Measurements from ENCODE around the gene SHISA7.
A peak's percentile ranks its signal among the peaks of the same experiment; 100 is the strongest.

Gene SHISA7

GRCh38 chr19:55387736-55388497 is 55.2 kb downstream of the SHISA7 start:
- no peak for DNase-seq (ENCODE audit: low spot score)

GRCh38 chr19:55386493-55386971 is 56.6 kb downstream of the SHISA7 start:
- no peak for DNase-seq (ENCODE audit: low spot score)

- DNase-seq (ENCODE audit: low spot score): peak; percentile 98
Measured at GRCh38 chr19:55385724-55386492, 57.2 kb downstream of the SHISA7 start, which contains the start of gene RPL28. TSS of gene RPL28 (plus strand) at chr19:55385932. CDS start at chr19:55386358, 426 bp downstream.

GRCh38 chr19:55384920-55385723 is 58.0 kb downstream of the SHISA7 start:
- peak; percentile 92 for DNase-seq (ENCODE audit: low spot score)

DNA sequence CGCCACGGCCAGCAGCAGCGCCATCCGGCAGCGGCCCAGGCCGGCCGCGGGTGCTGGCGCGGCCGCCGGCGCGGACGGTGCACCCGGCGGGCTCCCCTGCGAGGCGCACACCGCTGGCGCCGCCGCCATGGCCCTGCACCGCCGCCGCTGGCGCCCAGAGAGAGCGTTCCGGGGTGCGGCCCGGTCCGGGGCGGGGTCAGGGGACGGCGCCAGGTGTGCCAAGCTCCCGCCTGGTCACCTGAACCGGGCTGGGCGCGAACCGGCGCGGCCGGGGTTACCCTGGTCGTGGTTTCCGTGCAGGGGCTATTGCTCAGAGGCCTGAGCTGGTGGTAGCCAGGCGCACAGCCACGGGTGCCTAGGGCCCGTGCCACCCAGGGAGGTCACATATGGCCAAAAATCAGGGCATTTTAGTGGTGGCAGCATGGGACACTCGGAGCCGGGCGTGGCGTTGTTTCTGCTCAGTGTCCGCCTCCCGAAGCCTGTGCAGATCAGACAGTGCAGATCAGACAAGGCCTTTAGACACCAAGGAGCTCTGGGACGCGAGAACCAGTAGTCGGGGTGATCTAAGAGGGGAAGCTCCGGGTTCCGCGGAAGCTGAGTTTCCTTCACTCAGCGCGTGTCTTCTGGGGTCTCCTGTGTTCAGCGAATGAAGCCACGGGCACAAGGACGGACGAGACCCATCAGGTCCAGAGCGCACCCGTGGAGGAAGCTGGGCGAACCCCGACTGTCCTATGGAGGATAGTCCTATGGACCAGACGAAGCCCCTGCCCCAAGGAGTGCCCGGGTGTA is 58.8 kb downstream of the SHISA7 start, which contains the start of gene TMEM238:
TSS of gene TMEM238 (minus strand) at position 162 of the 789 bp plus-strand sequence. CDS start at position 129, 33 bp downstream.
- DNase-seq (ENCODE audit: low spot score): peak; percentile 56

GRCh38 chr19:55383279-55384130 is 59.6 kb downstream of the SHISA7 start:
- peak; percentile 63 for DNase-seq (ENCODE audit: low spot score)

DNA sequence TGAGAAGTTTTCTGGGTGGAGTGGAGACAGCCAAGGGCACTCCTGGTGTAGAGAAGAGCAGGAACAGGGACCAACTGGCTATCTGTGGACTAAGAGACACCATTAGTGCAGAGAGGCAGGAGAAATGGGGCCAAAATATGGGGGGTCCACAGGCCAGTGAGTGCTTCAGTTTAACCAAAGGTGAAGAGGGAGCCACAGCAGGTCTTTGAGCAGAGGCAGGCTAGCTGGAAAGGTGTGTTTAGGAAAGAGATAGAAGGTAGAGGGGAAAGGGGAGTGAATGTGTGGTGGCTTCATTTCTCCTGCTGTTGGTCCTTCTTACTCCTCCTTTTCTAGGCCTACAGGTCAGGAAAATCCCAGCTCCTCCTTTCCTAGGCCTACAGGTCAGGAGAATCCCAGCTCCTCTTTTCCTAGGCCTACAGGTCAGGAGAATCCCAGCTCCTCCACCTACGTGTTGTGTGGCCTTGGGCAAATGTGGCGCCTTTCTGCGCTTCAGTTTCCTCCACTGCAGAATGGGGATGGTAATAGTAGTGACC is 60.5 kb downstream of the SHISA7 start:
- DNase-seq (ENCODE audit: low spot score): no peak

DNA sequence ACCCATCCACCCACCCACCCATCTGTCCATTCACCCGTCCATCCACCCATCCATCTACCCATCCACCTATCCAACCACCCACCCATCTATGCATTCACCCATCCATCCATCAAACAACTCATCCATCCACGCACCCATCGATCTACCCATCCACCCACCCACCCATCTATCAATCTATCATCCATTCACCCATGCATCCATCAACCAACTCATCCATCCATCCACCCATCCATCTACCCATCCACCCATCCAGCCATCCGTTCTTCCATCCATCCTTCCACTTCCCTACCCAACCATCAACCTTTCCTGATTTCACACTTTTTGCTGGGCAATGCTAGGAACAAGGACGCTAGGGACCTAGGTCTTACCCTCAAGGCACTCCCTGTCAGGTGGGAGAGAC is 61.1 kb downstream of the SHISA7 start:
- DNase-seq (ENCODE audit: low spot score): no peak

DNA sequence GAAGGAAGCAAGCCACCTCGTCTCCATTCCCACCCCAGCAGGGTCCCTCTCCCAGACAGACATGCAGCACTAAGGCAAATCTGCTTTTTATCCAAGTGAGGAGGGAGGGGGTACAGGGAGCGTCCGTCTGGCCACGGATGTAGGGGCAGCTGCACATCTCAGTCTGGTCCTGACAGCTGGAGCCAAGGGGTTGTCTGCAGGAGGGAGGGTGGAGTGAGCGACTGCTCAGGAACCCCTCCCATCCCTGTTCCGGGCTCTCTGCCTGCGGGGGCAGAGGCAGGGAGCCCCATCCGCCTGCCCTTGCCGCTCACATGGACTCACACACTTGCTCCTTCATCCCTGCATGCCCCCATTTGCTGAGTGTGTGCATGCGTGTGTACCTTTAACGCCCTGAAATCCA is 63.9 kb downstream of the SHISA7 start:
- DNase-seq (ENCODE audit: low spot score): no peak

Measured in LoVo (cell line).